ENCODE data around the gene DHRSX. TPM values are rescaled to one million over a fixed set of nuclear protein-coding genes. Genes with fewer than 3 reads are reported as not detected.
"Not testable (repeated sequence)": the region's sequence is repeated elsewhere in the genome, so short reads cannot be mapped to it uniquely, and the experiment has no call there.

DHRSX gene
- total and polyA plus RNA-seq, 7 donors, result 12.5 to 25.2 (median 16.1) TPM

DNA sequence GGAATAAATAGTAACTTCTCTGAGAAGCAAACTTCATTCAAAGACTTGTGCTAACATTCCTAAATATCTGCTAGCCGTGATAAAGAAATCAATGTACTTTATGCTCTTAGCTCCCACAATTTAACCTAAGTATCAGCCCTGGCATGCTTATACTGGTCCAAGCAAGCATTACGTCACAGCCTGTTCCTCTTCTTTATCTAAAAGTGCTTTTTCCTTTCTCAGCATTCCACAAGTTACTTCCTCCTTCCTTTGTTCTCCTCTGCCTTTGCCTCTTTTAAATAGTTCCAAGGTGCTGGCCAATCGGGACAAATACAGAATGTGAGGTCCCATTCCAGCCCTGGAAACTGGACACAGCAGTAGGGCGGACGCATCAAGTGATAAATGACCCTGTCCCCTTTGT, 249.6 kb downstream of the DHRSX start:
- Histone ChIP-seq H3K4me3 (no peak overlapping the region), H3K9me3 (peaks cover 0 to 4% (median 0%) of the 10 kb centered on the region in 4 donors), H3K4me1 (no peaks in the 10 kb centered on the region), H3K27ac (no peak overlapping the region), H3K27me3 (no peaks in the 10 kb centered on the region), H3K36me3 (no peaks in the 10 kb centered on the region)
- TF ChIP-seq, protein P1, sequence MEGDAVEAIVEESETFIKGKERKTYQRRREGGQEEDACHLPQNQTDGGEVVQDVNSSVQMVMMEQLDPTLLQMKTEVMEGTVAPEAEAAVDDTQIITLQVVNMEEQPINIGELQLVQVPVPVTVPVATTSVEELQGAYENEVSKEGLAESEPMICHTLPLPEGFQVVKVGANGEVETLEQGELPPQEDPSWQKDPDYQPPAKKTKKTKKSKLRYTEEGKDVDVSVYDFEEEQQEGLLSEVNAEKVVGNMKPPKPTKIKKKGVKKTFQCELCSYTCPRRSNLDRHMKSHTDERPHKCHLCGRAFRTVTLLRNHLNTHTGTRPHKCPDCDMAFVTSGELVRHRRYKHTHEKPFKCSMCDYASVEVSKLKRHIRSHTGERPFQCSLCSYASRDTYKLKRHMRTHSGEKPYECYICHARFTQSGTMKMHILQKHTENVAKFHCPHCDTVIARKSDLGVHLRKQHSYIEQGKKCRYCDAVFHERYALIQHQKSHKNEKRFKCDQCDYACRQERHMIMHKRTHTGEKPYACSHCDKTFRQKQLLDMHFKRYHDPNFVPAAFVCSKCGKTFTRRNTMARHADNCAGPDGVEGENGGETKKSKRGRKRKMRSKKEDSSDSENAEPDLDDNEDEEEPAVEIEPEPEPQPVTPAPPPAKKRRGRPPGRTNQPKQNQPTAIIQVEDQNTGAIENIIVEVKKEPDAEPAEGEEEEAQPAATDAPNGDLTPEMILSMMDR (IDR thresholded peaks at IDR 0.05), result no peak
- peak; percentile 10 for DNase-seq
- intact Hi-C loops (cut with DNase I), result no loop called here
- WGBS, 2 donors, result 91 to 96% methylated on average over 5 of the region's 5 CpGs

DNA sequence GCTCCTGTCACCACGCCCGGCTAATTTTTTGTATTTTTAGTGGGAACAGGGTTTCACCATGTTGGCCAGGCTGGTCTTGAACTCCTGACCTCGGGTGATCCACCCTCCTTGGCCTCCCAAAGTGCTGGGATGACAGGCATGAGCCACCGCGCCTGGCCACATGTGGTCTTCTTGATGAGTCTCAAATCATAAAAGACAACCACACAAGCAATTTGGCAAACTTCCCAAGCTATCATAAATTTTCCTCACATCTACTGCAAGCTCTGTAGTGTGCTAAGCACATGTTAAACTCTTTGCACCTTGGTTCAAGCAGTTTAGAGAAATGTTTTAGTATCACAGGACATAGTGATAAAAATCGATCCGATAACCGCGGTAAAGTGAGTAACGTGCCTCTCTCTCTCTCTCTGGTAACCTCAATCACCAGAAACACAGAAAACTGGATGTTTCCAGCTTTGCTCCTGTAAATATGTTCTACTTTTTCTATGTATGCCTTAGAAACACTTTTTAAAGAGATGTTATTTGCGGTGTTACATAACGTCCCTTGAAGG, 256.8 kb downstream of the DHRSX start:
- H3K36me3 ChIP-seq, result peaks cover 0 to 22% (median 4%) of the 10 kb centered on the region in 4 donors
- intact Hi-C loops (cut with DNase I), result no loop called here
- no peak for DNase-seq
- no peaks in the 10 kb centered on the region for H3K27me3 ChIP-seq
- H3K4me1 ChIP-seq, result no peaks in the 10 kb centered on the region
- no peaks in the 10 kb centered on the region for H3K9me3 ChIP-seq
- no peak overlapping the region for H3K4me3 ChIP-seq
- no peak for TF ChIP-seq POLR2AphosphoS5 (IDR thresholded peaks at IDR 0.05)
- no peak for TF ChIP-seq EP300 (IDR thresholded peaks at IDR 0.05)
- TF ChIP-seq, protein P1 (IDR thresholded peaks at IDR 0.05), result no peak
- no peak for TF ChIP-seq POLR2A (IDR thresholded peaks at IDR 0.05)
- H3K27ac ChIP-seq, result no peak overlapping the region
- WGBS, 2 donors, result 37 to 77% methylated on average over 12 of the region's 12 CpGs

DNA sequence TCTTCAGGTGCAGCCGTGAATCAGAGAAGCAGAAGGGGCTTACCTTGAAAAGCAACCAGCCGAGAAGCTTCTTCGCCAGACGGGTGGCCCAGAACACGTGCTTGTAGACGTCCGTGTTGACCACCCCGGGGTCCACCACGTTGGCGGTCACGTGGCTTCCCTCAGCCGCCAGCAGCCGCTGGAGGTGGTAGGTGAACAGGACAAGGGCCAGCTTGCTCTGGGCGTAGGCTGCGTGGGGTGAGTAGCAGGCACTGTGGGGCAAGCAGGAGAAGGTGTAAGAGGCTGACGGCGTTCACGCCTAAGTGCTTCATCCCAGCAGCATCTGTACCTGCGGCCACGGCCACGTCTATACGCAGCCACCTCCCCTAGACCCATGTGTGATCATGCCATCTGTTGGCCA, 257.8 kb downstream of the DHRSX start:
- no peaks in the 10 kb centered on the region for H3K9me3 ChIP-seq
- no peaks in the 10 kb centered on the region for H3K27me3 ChIP-seq
- H3K27ac ChIP-seq, result no peak overlapping the region
- H3K4me3 ChIP-seq, result no peak overlapping the region
- intact Hi-C loops (cut with DNase I), result no loop called here
- no peaks in the 10 kb centered on the region for H3K4me1 ChIP-seq
- no peak for DNase-seq
- 97% methylated on average over 22 of the region's 22 CpGs for WGBS, 2 donors
- peaks cover 0 to 28% (median 4%) of the 10 kb centered on the region in 4 donors for H3K36me3 ChIP-seq
- TF ChIP-seq, protein P1 (IDR thresholded peaks at IDR 0.05), result no peak
- TF ChIP-seq POLR2A (IDR thresholded peaks at IDR 0.05) (no peak), EP300 (IDR thresholded peaks at IDR 0.05) (no peak), POLR2AphosphoS5 (IDR thresholded peaks at IDR 0.05) (no peak)

DNA sequence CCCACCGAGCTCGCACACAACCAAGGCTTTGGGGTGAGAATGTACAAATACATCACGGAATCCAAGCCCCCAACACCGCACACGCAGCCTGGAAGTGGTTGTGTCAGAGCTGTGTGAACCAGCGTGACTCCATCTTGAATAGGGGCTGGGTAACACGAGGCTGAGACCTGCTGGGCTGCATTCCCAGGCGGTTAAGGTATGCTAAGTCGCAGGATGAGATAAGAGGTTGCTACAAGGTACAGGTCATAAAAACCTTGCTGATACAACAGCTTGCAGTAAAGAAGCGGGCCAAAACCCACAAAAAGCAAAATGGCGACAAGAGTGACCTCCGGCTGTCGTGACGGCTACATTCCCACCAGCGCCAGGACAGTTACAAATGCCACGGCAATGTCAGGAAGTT, 258.4 kb downstream of the DHRSX start:
- TF ChIP-seq, protein P1 (IDR thresholded peaks at IDR 0.05), result no peak
- TF ChIP-seq POLR2AphosphoS5 (IDR thresholded peaks at IDR 0.05), result no peak
- no peak for TF ChIP-seq POLR2A (IDR thresholded peaks at IDR 0.05)
- no peak for TF ChIP-seq EP300 (IDR thresholded peaks at IDR 0.05)
- no peak for DNase-seq
- Histone ChIP-seq H3K36me3 (peaks cover 0 to 28% (median 4%) of the 10 kb centered on the region in 4 donors), H3K27me3 (no peaks in the 10 kb centered on the region), H3K9me3 (no peaks in the 10 kb centered on the region), H3K27ac (no peak overlapping the region), H3K4me3 (no peak overlapping the region), H3K4me1 (no peaks in the 10 kb centered on the region)
- intact Hi-C loops (cut with DNase I), result no loop called here
- 92 to 96% methylated on average over 16 of the region's 16 CpGs for WGBS, 2 donors

DNA sequence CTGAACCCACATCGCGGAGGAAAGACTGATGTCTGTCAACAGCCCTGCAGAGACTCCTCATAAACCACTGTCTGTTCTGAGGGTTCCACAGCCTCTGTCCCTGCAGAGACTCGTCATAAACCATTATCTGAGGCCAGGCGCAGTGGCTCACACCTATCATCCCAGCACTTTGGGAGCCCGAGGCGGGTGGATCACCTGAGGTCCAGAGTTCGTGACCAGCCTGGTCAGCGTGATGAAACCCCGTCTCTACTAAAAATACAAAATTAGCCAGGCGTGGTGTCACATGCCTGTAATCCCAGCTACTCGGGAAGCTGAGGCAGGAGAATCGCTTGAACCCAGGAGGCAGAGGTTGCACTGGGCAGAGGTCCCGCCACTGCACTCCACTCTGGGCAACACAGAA, 259.3 kb downstream of the DHRSX start:
- intact Hi-C loops (cut with DNase I); DNase-seq; H3K27ac ChIP-seq; H3K27me3 ChIP-seq; H3K4me1 ChIP-seq; H3K9me3 ChIP-seq; H3K4me3 ChIP-seq: not testable (repeated sequence)
- 94 to 95% methylated on average over 13 of the region's 13 CpGs for WGBS, 2 donors
- H3K36me3 ChIP-seq, result peaks cover 0 to 28% (median 4%) of the 10 kb centered on the region in 4 donors

DNA sequence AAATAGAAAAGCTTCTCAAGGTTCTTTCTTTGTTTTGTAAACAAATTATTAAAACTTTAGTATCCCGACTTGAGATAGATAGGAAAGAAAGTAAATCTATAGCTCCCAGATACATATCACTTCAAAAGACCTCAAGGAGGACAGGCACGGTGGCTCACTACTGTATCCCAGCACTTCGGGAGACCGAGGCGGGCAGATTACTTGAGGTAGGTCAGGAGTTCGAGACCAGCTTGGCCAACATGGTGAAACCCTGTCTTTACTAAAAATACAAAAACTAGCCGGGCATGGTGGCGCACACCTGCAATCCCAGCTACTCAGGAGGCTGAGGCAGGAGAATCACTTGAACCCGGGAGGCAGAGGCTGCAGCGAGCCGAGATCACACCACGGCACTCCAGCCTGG, 260.0 kb downstream of the DHRSX start:
- WGBS, 2 donors, result 94 to 96% methylated on average over 12 of the region's 12 CpGs
- H3K4me1 ChIP-seq; DNase-seq; intact Hi-C loops (cut with DNase I); H3K27me3 ChIP-seq; H3K27ac ChIP-seq; H3K9me3 ChIP-seq; H3K4me3 ChIP-seq: not testable (repeated sequence)
- H3K36me3 ChIP-seq, result peaks cover 0 to 28% (median 4%) of the 10 kb centered on the region in 4 donors
